GM12874 (cell line): ENCODE results near the gene MBOAT1.

ENCODE experiments used
- TF ChIP-seq, protein P1 (sequence below): IDR thresholded peaks from 2 replicates; pipeline ENCODE4 v1.5.1; 2011; ENCODE audit warnings: low read depth, mild to moderate bottlenecking, control low read depth, low read length, moderate library complexity; ENCODE audit not compliant: insufficient read depth

Gene MBOAT1

DNA sequence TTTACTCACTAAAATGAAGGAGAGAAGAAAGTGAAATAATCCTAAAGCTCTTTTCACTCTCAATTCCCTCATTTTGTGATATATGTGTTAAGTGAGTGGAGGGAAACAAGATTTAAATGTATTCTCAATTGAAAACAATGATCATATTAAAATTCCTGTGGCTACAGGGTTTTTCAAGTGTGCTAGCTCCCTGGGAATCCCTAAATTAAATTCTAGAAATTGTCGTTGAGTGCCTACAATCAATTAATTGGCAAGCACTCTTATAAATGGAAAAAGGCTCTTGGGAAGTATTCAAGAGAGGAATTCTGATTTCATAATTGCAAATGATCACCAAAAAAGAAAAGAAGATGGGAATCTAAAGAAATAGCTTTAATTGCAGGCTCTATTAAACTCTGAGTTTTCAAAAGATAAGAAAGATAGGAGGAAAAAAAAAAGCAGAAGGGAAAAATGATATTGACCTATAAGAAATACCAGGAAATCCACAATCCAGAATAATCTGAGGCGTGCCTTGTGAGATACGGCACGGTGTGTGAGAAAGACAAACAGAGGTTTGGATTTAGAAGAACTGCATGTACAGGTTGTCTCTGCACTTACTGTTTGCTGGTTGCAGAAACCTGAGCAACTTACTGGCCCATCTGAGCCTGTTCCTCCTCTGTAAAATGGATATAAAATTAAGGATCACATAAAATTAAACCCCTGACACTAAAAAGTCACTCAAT lies 18.3 kb upstream of the MBOAT1 start:
- TF ChIP-seq, protein P1, sequence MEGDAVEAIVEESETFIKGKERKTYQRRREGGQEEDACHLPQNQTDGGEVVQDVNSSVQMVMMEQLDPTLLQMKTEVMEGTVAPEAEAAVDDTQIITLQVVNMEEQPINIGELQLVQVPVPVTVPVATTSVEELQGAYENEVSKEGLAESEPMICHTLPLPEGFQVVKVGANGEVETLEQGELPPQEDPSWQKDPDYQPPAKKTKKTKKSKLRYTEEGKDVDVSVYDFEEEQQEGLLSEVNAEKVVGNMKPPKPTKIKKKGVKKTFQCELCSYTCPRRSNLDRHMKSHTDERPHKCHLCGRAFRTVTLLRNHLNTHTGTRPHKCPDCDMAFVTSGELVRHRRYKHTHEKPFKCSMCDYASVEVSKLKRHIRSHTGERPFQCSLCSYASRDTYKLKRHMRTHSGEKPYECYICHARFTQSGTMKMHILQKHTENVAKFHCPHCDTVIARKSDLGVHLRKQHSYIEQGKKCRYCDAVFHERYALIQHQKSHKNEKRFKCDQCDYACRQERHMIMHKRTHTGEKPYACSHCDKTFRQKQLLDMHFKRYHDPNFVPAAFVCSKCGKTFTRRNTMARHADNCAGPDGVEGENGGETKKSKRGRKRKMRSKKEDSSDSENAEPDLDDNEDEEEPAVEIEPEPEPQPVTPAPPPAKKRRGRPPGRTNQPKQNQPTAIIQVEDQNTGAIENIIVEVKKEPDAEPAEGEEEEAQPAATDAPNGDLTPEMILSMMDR: no peak

DNA sequence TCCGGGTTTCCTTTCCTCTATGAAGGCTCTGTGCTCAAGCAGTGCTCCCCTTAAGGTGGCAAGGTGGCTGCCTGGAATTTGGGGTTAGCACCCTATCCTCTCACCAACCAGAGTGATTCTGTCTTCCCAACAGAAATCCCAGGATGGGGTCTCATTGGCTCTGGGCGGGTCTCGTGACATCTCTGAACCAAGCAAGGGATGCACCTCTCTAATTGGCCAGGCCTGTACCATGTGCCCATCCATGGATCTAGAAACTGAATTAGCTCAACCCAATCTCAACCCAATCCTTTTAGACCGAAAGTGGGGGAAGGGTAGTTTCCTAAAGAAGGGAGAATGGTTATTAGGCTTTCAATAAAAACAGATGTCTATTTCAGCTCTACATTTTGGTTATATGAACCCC lies 17.6 kb upstream of the MBOAT1 start:
- TF ChIP-seq, protein P1: no peak

DNA sequence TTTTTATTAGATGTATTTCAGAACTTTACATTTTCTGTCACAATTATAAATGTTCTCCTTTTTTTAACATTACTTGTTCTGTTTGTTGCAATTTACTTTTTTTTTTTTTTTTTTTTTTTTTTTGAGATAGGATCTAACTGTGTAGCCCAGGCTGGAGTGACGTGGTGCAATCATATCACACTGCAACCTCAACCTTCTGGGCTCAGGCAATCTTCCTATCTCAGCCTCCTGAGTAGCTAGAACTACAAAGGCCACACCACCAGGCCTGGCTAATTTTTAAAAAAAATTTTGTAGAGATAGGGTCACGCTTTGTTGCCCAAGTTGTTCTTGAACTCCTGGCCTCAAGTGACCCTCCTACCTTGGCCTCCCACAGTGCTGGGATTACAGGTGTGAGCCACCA lies 15.1 kb upstream of the MBOAT1 start:
- TF ChIP-seq, protein P1: no peak

DNA sequence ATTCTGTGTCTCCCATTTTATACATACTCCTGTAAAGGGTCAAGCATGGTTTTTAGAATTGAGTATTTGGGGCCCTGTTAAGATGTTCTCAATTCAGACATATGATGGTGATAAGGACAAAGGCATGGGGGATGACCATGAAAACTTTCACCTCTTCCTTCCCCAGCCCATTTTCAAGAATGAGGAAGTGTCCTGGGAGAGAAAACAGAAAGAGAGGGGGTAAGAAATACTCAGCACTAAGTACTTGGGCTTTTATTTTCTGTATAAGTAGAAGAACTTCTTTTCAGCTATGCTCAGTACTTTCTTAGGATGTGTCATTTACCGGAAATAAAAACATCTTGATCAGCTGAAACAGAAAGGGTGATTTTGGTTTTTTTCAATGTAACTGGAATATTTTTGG lies 10.9 kb upstream of the MBOAT1 start:
- TF ChIP-seq, protein P1: no peak

DNA sequence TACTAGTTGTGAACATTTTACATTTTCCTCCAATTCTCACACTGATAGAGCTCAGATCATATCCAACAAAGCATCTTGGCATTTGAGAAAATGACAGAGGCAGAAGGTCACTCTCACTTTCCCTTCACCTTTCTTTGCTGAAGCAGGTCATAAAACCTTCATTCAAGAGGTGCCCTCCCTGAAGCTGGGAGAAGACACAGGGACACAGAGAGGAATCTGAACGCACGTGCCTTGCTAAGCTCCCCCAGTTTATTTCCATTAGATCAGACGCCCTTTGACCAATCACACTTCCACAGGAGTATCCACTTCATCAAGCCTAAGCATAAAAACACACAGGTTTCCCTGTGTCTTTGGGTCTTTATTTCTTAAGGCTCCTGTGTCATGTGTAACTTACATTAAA lies 9.2 kb upstream of the MBOAT1 start:
- TF ChIP-seq, protein P1: no peak

DNA sequence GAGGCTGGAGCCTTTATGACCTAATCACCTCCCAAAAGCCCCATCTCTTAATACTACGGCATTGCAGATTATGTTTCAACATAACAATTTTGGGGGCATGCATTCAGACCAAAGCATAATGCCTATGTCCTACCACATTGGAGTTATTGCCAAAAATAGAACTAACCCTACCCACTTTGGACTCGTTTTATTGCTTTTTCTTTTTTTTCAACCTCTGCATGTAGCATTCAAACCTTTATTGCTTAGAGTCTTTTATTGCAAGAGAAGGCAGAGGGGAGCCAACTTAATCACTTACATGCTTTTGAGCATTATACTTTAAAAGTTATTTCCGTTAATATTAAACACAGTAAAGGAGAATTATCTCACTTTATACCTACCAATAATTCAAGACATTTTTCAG lies 8.1 kb upstream of the MBOAT1 start:
- TF ChIP-seq, protein P1: no peak

DNA sequence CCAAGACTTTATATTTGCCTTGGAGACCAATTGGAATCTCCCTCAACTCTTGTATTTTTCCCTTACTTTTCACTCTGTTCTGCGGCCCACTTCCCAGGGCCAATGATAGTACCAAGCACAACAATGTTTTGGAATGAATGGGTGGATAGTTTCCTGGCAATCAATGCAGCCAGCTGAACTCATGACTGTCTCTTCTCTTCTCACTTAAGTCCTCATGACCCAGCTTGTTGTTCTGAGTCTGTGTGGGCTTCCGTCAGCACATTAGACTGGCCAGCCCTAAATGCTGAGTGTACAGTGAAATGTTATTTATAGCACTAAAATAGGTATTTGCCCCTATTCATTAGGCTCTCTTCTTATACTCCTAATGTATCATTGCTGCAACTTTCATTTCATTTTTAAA lies 5.6 kb upstream of the MBOAT1 start:
- TF ChIP-seq, protein P1: no peak

DNA sequence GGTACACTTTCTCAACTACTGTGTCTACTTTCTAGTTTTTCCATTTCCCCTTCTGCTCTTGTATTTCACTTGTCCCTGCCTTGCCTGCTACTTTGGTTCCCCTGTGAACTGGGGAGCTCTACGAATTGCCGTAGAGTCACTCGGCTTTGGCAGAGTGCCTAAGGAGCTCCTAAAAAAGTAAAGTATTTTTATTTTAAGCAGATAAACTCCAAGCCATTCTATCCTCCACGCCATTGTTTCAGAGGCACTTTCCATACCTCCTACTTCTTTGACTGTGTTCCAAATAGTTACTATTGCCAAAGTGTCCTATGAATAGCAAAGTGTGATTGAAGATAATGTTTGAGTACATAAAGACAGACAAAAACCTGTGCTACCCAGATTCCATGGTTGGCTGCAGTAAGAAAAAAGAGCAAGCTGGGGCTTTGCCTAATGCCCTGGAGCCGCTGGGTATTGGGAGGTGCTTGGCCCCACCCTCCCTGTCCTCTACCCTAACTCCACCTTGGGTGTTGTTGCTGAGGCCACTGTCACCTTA lies 5.1 kb upstream of the MBOAT1 start:
- TF ChIP-seq, protein P1: no peak
